Muscle of back (tissue), 11 donors: ENCODE measurements around the gene DBF4B. TPM values are rescaled to one million over a fixed set of nuclear protein-coding genes. Genes with fewer than 3 reads are reported as not detected.
"Not testable (repeated sequence)": the region's sequence is repeated elsewhere in the genome, so short reads cannot be mapped to it uniquely, and the experiment has no call there.

Source experiments
- DNase-seq, 3 donors: peaks; one replicate each; pipeline versions ENCODE4 v3.0.0 to v3.0.0-alpha.2; 2013
- polyA plus RNA-seq, 10 donors: library from polyadenylated mRNA; unstranded; fragments of 120-200 nt; gene quantifications; one replicate each; pipeline ENCODE4 v1.2.1, GENCODE V29; 2013; ENCODE audit not compliant: insufficient read length in 10 of 10

The DBF4B gene
- polyA plus RNA-seq, 10 donors, result 4.4 to 9.2 (median 7.4) TPM

GRCh38 chr17:44722254-44722653 is 13.8 kb downstream of the DBF4B start:
- no peak for DNase-seq

GRCh38 chr17:44726121-44726520 is 17.7 kb downstream of the DBF4B start:
- not testable (repeated sequence) for DNase-seq

GRCh38 chr17:44733753-44734152 is 25.3 kb downstream of the DBF4B start:
- peak in 1 of 3 donors; percentile 23 for DNase-seq

- no peak for DNase-seq
These were observed 25.8 kb downstream of the DBF4B start for GRCh38 chr17:44734272-44734671.

GRCh38 chr17:44736551-44737240 is 28.2 kb downstream of the DBF4B start:
- no peak for DNase-seq

GRCh38 chr17:44738214-44738906 is 29.9 kb downstream of the DBF4B start:
- no peak for DNase-seq

- DNase-seq, result no peak
These were observed 32.9 kb downstream of the DBF4B start for GRCh38 chr17:44741316-44741715.

GRCh38 chr17:44745301-44745700 is 36.8 kb downstream of the DBF4B start:
- no peak for DNase-seq

GRCh38 chr17:44745738-44746137 is 37.3 kb downstream of the DBF4B start:
- DNase-seq, result not testable (repeated sequence)

- DNase-seq, result no peak
These were observed 39.1 kb downstream of the DBF4B start for GRCh38 chr17:44747566-44747965.

- peak in 2 of 3 donors; percentile 56 to 74 for DNase-seq
These were observed 40.9 kb downstream of the DBF4B start for GRCh38 chr17:44749076-44749979.

- DNase-seq, result peak in 2 of 3 donors; percentile 12 to 86
These were observed 41.5 kb downstream of the DBF4B start for GRCh38 chr17:44749980-44750318.

- no peak for DNase-seq
These were observed 42.9 kb downstream of the DBF4B start for GRCh38 chr17:44751331-44751730.

GRCh38 chr17:44751806-44752205 is 43.3 kb downstream of the DBF4B start:
- no peak for DNase-seq

- no peak for DNase-seq
These were observed 44.7 kb downstream of the DBF4B start for GRCh38 chr17:44752953-44753861.

- DNase-seq, result no peak
These were observed 45.8 kb downstream of the DBF4B start for GRCh38 chr17:44754276-44754675.

- not testable (repeated sequence) for DNase-seq
These were observed 46.7 kb downstream of the DBF4B start for GRCh38 chr17:44755180-44755579.

GRCh38 chr17:44757045-44757917 is 48.8 kb downstream of the DBF4B start:
- DNase-seq, result no peak

GRCh38 chr17:44757918-44758413 is 49.5 kb downstream of the DBF4B start:
- no peak for DNase-seq
